ENCODE measurements around the gene RHNO1.

RHNO1 gene, protein sequence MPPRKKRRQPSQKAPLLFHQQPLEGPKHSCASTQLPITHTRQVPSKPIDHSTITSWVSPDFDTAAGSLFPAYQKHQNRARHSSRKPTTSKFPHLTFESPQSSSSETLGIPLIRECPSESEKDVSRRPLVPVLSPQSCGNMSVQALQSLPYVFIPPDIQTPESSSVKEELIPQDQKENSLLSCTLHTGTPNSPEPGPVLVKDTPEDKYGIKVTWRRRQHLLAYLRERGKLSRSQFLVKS

DNA sequence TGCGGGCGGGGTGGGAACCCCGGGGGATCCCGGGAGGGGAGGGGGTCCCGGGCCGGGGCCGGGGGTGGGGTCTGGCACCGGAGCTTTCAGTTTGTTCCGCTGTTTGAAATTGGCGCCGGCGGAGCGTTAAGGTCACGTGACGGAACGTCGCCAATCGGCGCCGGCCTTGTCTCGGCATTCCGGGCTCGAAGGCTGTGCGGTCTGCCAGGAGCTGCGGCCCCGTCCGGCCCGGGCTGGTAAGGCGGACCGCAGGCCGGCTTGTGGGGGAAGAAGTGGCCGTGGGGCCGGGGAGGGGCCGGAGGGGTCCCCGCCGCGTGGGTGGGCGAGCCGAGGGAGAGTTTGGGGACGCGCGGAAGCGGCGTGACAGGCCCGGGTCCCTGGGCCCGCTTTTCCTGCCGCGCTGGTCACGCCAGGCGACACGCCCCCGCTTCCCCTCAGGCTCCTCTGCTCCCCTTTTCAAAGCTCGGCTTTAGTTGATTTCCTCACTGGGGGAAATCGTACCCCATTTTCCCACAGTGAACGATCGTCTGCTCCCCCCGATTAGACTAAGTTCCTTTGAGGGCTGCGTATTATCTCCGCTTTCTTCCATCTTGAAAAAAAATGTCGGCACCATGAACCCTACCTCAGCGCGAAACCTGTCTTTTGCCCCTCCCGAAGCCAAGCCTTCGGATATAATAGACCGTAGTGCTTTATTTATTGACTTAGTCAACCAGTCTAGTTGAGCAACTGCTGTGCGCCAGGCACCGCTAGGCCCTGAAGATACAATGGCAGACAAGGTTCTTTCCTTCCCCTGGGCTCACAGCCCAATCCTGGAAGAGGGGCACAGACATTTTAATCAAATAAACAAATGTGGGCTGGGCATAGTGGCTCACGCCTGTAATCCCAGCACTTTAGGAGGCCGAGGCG lies at the start of gene RHNO1, which contains the start of gene FOXM1:
TSS of gene RHNO1 (plus strand) at position 177 of the 906 bp plus-strand sequence. CDS start 8,144 bp downstream, outside the sequence.
TSS of gene FOXM1 (minus strand) at position 128 of the 906 bp plus-strand sequence. CDS start 2,696 bp downstream, outside the sequence.
- H3K4me3 ChIP-seq (ENCODE audit: low read depth, low read length), result peak within 1 kb of the TSS; percentile 93
- peaks cover 8% of the 10 kb centered on the region for H3K4me1 ChIP-seq (ENCODE audit: control insufficient read depth, insufficient read depth, low read length)
- peaks cover 11% of the 10 kb centered on the region for H3K36me3 ChIP-seq (ENCODE audit: control insufficient read depth, insufficient read depth, low read length)

DNA sequence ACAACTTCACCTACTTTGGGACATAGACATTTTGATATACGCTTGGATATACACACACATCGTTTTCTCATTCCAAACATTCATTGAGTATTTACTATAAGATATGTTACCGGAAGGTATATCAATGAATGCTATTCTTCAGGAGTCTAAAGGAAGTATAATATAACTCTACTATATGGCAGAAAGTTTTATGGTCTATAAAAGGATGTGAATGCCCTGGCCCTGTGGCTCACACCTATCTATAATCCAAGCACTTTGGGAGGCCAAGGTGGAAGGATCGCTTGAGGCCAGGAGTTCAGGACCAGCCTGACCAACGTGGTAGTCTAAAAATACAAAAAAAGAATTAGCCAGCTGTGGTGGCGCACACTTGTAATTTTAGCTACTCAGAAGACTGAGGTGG lies 47.7 kb upstream of the RHNO1 start:
- H3K9ac ChIP-seq (ENCODE audit: low read depth, low read length), result no peak overlapping the region
- H3K4me3 ChIP-seq (ENCODE audit: low read depth, low read length), result no peak overlapping the region
- no peaks in the 10 kb centered on the region for H3K9me3 ChIP-seq (ENCODE audit: control insufficient read depth, insufficient read depth, low read length)
- H3K4me1 ChIP-seq (ENCODE audit: control insufficient read depth, insufficient read depth, low read length), result peaks cover 13% of the 10 kb centered on the region
- H3K36me3 ChIP-seq (ENCODE audit: control insufficient read depth, insufficient read depth, low read length), result peaks cover 19% of the 10 kb centered on the region
- H3K27me3 ChIP-seq (ENCODE audit: control insufficient read depth, insufficient read depth, low read length), result no peaks in the 10 kb centered on the region

More for the DNA sequence above, at the start of gene RHNO1, which contains the start of gene FOXM1:
- Histone ChIP-seq H3K9ac (ENCODE audit: low read depth, low read length) (peak within 1 kb of the TSS; percentile 91), H3K9me3 (ENCODE audit: control insufficient read depth, insufficient read depth, low read length) (no peaks in the 10 kb centered on the region), H3K27me3 (ENCODE audit: control insufficient read depth, insufficient read depth, low read length) (no peaks in the 10 kb centered on the region)

DNA sequence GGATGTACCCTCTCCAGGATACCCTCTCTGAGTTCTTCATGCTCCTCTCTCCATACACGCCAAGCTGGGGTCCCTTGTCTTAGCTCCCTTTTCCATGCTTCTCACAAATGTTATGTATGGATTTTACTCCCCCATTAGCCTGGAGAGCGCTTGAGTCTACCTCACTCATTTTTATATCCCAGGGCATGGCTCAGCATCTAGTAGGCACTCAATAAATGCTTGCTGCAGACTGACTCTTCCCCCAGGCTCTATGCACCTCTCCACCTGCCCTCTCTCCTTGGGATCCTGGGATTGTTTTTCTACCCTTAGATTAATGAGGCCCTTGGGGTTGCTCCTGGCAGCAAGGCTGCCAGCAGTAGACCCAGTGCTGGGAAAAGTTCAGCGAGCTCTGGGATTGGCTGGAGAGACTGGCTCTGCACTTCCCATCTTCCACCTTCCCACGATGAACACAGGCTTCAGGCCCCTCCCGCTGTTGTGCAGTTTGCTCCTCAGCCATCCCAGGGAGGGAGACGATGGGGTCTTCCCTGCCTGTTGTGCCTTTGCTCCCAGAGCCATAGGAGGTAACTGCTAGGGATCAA lies 44.4 kb upstream of the RHNO1 start:
- Histone ChIP-seq H3K9me3 (ENCODE audit: control insufficient read depth, insufficient read depth, low read length) (no peaks in the 10 kb centered on the region), H3K4me3 (ENCODE audit: low read depth, low read length) (no peak overlapping the region), H3K9ac (ENCODE audit: low read depth, low read length) (no peak overlapping the region), H3K4me1 (ENCODE audit: control insufficient read depth, insufficient read depth, low read length) (peaks cover 2% of the 10 kb centered on the region), H3K27me3 (ENCODE audit: control insufficient read depth, insufficient read depth, low read length) (no peaks in the 10 kb centered on the region), H3K36me3 (ENCODE audit: control insufficient read depth, insufficient read depth, low read length) (peaks cover 8% of the 10 kb centered on the region)

DNA sequence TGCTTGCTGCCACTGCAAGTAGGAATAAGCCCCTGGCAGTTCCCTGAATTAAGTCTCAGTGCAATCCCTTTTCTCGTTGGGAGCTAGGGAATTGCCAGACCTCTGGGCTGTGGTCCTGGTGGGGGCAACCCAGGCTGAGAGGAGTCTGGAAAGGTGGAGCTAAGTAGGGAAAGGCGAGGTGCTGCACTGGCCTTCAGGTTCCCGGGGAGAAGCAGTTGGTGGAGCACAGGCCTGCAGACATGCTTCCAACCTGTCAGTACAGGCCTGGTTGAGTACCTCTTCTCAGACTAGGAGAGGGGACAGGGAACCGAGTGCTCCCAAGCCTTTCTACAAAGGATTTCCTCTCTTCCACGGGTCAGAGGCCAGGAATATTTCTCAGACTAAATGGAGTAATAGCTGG lies 43.7 kb upstream of the RHNO1 start:
- Histone ChIP-seq H3K36me3 (ENCODE audit: control insufficient read depth, insufficient read depth, low read length) (peaks cover 5% of the 10 kb centered on the region), H3K27me3 (ENCODE audit: control insufficient read depth, insufficient read depth, low read length) (no peaks in the 10 kb centered on the region), H3K9me3 (ENCODE audit: control insufficient read depth, insufficient read depth, low read length) (no peaks in the 10 kb centered on the region)

DNA sequence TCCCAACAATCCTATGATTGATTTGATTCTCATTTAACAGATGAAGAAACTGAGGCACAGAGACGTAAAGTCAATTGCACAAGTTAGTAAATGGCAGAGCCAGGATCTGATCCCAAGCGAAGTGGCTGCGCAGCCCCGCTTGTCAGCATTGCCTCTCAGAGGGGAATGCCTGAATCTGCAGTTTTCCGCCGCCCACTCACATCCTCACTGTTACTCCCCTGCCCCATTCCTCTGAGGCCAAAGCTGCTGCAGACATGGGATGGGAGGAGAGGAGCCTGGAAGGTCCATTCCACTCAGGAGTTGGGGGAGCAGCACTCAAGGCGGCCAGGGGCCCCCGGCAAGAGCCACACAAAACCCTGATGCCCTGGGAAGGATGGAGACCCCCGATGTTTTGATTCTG lies 43.2 kb upstream of the RHNO1 start:
- Histone ChIP-seq H3K27me3 (ENCODE audit: control insufficient read depth, insufficient read depth, low read length) (no peaks in the 10 kb centered on the region), H3K9me3 (ENCODE audit: control insufficient read depth, insufficient read depth, low read length) (no peaks in the 10 kb centered on the region), H3K36me3 (ENCODE audit: control insufficient read depth, insufficient read depth, low read length) (peaks cover 5% of the 10 kb centered on the region), H3K9ac (ENCODE audit: low read depth, low read length) (no peak overlapping the region), H3K4me1 (ENCODE audit: control insufficient read depth, insufficient read depth, low read length) (peaks cover 2% of the 10 kb centered on the region), H3K4me3 (ENCODE audit: low read depth, low read length) (no peak overlapping the region)

More for the DNA sequence above, 43.7 kb upstream of the RHNO1 start:
- Histone ChIP-seq H3K9ac (ENCODE audit: low read depth, low read length) (no peak overlapping the region), H3K4me3 (ENCODE audit: low read depth, low read length) (no peak overlapping the region), H3K4me1 (ENCODE audit: control insufficient read depth, insufficient read depth, low read length) (peaks cover 2% of the 10 kb centered on the region)

DNA sequence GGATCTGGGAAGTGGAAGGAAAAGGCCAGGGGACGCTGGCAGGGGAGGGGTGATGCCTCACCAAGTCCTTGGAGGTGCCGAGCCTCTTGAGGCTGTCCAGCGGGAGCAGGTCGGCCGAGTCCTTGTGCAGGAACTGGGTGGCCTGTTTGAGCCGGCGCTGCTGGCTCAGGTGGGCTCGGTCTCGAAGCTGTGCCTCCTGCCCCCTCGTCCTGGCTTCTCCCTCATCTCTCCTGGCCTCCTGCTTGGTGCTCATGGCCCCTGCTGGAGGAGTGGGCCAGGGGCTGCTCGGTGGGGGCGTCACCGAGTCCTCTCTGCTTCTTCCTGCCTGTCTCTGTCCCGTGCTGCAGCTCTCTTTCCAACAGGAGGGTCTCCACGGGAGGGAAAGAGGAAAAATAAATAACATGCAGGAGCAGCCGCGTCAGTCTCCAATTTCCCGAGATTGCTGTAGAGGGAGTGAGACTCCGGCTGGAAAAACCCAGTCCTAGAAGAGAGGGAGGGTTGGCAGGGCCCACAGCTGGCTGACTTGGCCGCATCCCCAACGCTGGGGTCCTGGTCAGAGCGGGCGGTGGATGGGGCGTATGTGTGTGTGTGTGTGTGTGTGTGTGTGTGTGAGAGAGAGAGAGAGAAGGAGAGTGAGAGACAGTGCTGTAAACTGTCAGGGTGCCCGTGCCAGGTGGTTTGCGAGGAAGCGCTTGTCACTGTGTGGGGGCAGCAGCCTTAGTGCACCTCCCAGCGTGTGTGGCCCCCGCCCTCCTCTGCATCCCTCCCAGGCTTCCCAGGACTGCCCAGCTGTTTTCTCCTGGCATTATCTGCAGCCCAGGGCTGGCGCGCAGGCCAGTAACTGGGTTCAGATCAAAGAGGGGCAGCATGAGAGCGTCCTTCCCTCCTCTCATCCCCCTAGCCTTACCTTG lies 42.2 kb upstream of the RHNO1 start, which contains the start of gene NRIP2:
TSS of gene NRIP2 (minus strand) at position 455 of the 911 bp plus-strand sequence. CDS start at position 403, 52 bp downstream.
- Histone ChIP-seq H3K9ac (ENCODE audit: low read depth, low read length) (peak within 1 kb of the TSS; percentile 54), H3K4me1 (ENCODE audit: control insufficient read depth, insufficient read depth, low read length) (peaks cover 2% of the 10 kb centered on the region), H3K36me3 (ENCODE audit: control insufficient read depth, insufficient read depth, low read length) (peaks cover 5% of the 10 kb centered on the region), H3K4me3 (ENCODE audit: low read depth, low read length) (no peak within 1 kb of the TSS), H3K27me3 (ENCODE audit: control insufficient read depth, insufficient read depth, low read length) (no peaks in the 10 kb centered on the region), H3K9me3 (ENCODE audit: control insufficient read depth, insufficient read depth, low read length) (no peaks in the 10 kb centered on the region)

DNA sequence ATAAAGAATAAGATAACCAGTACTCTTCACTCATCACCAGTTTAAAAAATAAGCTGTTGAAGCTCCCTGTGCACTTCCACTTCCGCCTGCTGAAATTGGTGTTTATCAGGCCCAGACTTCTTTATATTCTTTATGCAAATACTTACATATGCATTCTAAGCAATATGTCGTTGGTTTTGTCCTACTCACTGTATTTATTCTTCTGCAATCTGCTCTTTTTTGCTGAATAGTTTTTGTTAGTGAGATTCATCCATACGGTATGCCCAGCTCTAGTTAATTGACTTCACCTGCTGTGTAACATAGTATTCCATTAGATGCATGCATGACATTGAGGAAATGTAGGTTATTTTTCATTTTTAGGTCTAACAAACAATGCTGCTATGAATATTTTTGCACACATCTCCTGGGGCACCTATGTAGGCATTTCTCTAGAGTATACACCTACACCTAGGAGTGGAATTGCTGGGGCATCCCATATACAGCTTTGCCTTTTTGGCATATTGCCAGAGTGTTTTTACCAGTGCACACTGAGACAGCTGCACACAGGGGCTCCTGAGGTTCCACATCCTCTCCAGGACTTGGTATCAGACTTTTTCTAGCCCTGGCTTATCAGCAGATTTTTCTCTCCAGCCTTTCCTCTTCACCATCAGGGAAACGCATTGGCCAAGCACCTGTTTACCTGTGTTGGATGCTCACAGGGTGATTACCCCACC lies 41.2 kb upstream of the RHNO1 start:
- H3K4me1 ChIP-seq (ENCODE audit: control insufficient read depth, insufficient read depth, low read length), result peaks cover 2% of the 10 kb centered on the region
- peaks cover 2% of the 10 kb centered on the region for H3K36me3 ChIP-seq (ENCODE audit: control insufficient read depth, insufficient read depth, low read length)
- H3K4me3 ChIP-seq (ENCODE audit: low read depth, low read length), result no peak overlapping the region
- H3K27me3 ChIP-seq (ENCODE audit: control insufficient read depth, insufficient read depth, low read length), result no peaks in the 10 kb centered on the region
- H3K9ac ChIP-seq (ENCODE audit: low read depth, low read length), result no peak overlapping the region
- H3K9me3 ChIP-seq (ENCODE audit: control insufficient read depth, insufficient read depth, low read length), result no peaks in the 10 kb centered on the region

DNA sequence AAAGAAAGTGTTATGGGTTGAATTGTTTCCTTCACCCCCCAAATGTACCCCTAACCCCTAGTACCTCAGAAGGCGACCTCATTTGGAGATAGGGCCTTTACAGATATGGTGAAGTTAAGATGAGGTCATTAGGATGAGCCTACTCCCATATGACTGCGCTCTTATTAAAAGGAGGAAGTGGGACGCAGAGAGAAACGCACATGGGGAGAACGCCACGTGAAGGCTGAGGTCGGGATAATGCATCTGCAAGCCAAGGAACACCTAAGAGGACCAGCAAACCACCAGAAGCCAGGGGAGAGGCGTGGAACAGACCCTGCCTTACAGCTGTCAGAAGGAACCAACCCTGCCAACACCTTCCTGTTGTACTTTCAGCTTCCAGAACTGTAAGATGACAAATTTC lies 40.4 kb upstream of the RHNO1 start:
- Histone ChIP-seq H3K36me3 (ENCODE audit: control insufficient read depth, insufficient read depth, low read length) (peaks cover 2% of the 10 kb centered on the region), H3K27me3 (ENCODE audit: control insufficient read depth, insufficient read depth, low read length) (no peaks in the 10 kb centered on the region), H3K4me3 (ENCODE audit: low read depth, low read length) (no peak overlapping the region), H3K9me3 (ENCODE audit: control insufficient read depth, insufficient read depth, low read length) (no peaks in the 10 kb centered on the region), H3K9ac (ENCODE audit: low read depth, low read length) (no peak overlapping the region), H3K4me1 (ENCODE audit: control insufficient read depth, insufficient read depth, low read length) (peaks cover 2% of the 10 kb centered on the region)

DNA sequence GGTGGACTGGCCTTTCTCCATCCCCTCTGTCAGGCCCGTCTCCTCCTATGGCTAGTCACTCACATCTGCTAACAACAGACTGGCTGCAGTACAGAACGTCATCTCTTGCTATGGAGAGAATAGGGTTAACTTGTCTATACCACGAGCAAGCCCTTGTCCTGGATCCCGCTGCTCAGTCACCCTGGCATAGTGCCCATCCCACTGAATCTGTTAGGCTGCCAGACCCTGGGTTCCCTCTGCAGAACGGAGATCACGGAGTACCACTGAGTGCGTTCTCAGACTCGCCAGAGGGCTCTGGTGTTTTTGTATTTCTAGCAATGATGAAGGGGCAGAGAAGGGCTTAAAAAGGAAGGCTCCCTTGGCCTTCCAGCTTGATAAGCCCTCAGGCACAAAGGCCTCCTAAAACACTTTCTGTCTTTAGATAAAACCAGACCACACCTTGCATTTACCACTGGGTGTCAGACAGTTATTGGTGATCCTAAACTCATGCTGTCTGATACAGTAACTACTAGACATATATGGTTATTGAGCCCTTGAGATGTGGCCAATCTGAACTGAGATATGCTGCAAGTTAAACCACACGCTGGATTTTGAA lies 35.9 kb upstream of the RHNO1 start:
- Histone ChIP-seq H3K9ac (ENCODE audit: low read depth, low read length) (no peak overlapping the region), H3K4me1 (ENCODE audit: control insufficient read depth, insufficient read depth, low read length) (peaks cover 4% of the 10 kb centered on the region), H3K9me3 (ENCODE audit: control insufficient read depth, insufficient read depth, low read length) (no peaks in the 10 kb centered on the region), H3K36me3 (ENCODE audit: control insufficient read depth, insufficient read depth, low read length) (peaks cover 2% of the 10 kb centered on the region), H3K27me3 (ENCODE audit: control insufficient read depth, insufficient read depth, low read length) (no peaks in the 10 kb centered on the region), H3K4me3 (ENCODE audit: low read depth, low read length) (no peak overlapping the region)

DNA sequence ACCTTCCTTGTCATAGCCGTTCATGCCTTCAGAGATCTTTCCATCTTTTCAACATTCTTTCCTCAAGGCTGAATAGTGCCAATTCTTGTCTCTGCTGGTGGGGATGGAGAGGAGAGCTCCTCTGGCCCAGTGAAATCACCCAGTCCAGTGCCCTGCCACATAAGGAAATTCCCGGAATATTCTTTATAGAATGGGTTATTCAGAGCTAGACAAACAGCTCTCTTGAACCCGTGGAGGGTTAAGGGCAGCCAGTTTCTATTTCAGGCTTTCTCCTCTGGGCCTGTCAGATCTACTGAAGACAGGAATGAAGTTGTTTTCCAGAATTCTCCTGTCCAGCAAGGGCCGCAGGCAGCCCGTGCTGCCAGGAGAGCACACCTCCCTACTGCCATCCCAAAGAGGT lies 34.1 kb upstream of the RHNO1 start:
- no peak overlapping the region for H3K4me3 ChIP-seq (ENCODE audit: low read depth, low read length)
- no peak overlapping the region for H3K9ac ChIP-seq (ENCODE audit: low read depth, low read length)
- H3K4me1 ChIP-seq (ENCODE audit: control insufficient read depth, insufficient read depth, low read length), result peaks cover 8% of the 10 kb centered on the region
- H3K27me3 ChIP-seq (ENCODE audit: control insufficient read depth, insufficient read depth, low read length), result no peaks in the 10 kb centered on the region
- H3K36me3 ChIP-seq (ENCODE audit: control insufficient read depth, insufficient read depth, low read length), result no peaks in the 10 kb centered on the region
- no peaks in the 10 kb centered on the region for H3K9me3 ChIP-seq (ENCODE audit: control insufficient read depth, insufficient read depth, low read length)
